ENCODE data around the gene LNX1. TPM values are rescaled to one million over a fixed set of nuclear protein-coding genes. Genes with fewer than 3 reads are reported as not detected.

Gene LNX1
- total and polyA plus RNA-seq, 10 of the 15 experiments (the other 5 are each of a cell fraction or from before 2014, with no cell fraction given): 0.72 to 1.4 (median 1.0) TPM

DNA sequence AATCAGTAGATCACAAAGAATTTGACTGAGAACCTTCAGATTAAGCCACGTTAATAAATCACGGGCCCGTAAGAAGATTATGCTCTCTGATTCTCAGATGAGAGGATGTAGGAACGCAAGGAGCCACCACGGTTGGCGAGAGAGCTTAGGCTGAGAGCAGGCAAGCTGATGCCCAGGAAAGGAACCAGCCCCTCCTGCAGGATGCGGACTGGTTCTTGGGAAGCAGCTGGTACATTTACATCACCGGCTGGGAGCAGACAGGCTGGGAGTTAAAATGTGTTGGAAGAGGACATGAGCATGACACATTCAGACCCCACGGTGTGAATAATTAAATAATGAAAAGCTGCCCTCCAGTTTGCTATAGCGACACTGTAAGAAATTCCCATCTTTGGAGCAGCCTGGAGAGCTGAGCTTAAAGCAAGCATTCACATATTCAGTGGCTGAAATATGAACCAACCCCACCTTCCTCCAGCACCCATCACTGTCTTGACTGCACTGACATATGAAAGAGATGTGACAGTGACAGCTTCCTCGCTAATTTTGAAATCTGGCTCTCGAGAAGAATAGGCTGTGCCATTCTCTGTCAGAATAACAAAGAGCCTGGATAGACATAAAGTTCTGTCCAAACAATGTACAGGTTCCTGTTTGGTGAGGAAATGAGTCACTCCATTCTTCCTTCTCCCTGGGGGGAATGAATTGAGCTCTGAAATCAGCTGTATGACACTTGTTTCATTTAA is 33.1 kb downstream of the LNX1 start (continued):
- TF ChIP-seq, protein P1, sequence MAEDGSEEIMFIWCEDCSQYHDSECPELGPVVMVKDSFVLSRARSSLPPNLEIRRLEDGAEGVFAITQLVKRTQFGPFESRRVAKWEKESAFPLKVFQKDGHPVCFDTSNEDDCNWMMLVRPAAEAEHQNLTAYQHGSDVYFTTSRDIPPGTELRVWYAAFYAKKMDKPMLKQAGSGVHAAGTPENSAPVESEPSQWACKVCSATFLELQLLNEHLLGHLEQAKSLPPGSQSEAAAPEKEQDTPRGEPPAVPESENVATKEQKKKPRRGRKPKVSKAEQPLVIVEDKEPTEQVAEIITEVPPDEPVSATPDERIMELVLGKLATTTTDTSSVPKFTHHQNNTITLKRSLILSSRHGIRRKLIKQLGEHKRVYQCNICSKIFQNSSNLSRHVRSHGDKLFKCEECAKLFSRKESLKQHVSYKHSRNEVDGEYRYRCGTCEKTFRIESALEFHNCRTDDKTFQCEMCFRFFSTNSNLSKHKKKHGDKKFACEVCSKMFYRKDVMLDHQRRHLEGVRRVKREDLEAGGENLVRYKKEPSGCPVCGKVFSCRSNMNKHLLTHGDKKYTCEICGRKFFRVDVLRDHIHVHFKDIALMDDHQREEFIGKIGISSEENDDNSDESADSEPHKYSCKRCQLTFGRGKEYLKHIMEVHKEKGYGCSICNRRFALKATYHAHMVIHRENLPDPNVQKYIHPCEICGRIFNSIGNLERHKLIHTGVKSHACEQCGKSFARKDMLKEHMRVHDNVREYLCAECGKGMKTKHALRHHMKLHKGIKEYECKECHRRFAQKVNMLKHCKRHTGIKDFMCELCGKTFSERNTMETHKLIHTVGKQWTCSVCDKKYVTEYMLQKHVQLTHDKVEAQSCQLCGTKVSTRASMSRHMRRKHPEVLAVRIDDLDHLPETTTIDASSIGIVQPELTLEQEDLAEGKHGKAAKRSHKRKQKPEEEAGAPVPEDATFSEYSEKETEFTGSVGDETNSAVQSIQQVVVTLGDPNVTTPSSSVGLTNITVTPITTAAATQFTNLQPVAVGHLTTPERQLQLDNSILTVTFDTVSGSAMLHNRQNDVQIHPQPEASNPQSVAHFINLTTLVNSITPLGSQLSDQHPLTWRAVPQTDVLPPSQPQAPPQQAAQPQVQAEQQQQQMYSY (CRISPR knock-in tag; IDR thresholded peaks at IDR 0.05): no peak
- TF ChIP-seq TAF1 (IDR thresholded peaks at IDR 0.05; ENCODE audit: borderline replicate concordance, low read depth, low read length): no peak
- no peak for TF ChIP-seq POLR2AphosphoS5 (IDR thresholded peaks at IDR 0.05; ENCODE audit: low read length)
- TF ChIP-seq, protein P2, sequence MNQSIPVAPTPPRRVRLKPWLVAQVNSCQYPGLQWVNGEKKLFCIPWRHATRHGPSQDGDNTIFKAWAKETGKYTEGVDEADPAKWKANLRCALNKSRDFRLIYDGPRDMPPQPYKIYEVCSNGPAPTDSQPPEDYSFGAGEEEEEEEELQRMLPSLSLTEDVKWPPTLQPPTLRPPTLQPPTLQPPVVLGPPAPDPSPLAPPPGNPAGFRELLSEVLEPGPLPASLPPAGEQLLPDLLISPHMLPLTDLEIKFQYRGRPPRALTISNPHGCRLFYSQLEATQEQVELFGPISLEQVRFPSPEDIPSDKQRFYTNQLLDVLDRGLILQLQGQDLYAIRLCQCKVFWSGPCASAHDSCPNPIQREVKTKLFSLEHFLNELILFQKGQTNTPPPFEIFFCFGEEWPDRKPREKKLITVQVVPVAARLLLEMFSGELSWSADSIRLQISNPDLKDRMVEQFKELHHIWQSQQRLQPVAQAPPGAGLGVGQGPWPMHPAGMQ (IDR thresholded peaks at IDR 0.05; ENCODE audit: borderline replicate concordance): no peak
- no peak for TF ChIP-seq MEF2B (IDR thresholded peaks at IDR 0.05; ENCODE audit: partially characterized antibody, poor library complexity, severe bottlenecking)
- TF ChIP-seq ETV6 (conservative IDR thresholded peaks at IDR 0.05 in 1 of 2, IDR thresholded peaks at IDR 0.05 in 1 of 2; ENCODE audit: borderline replicate concordance in 1 of 2, low read depth in 1 of 2): no peak
- no peak for TF ChIP-seq SP1 (IDR thresholded peaks at IDR 0.05; ENCODE audit: low read depth, low read length)
- TF ChIP-seq SPI1 (IDR thresholded peaks at IDR 0.05; ENCODE audit: borderline replicate concordance, insufficient read depth, low read depth, low read length): no peak
- TF ChIP-seq IRF4 (IDR thresholded peaks at IDR 0.05; ENCODE audit: low read depth, low read length): no peak

All from GM12878 (cell line).